ENCODE data around the gene EDN1. TPM values are rescaled to one million over a fixed set of nuclear protein-coding genes. Genes with fewer than 3 reads are reported as not detected.
A peak's percentile ranks its signal among the peaks of the same experiment; 100 is the strongest.

EDN1 gene
- total and polyA plus RNA-seq, 10 of the 15 experiments (the other 5 are each of a cell fraction or from before 2014, with no cell fraction given): 2.0 to 6.6 (median 3.1) TPM

- TF ChIP-seq SKIL (IDR thresholded peaks at IDR 0.05; ENCODE audit: low read depth, poor library complexity, severe bottlenecking): no peak
- TF ChIP-seq EED (IDR thresholded peaks at IDR 0.05; ENCODE audit: low read depth): 0 out of 2 replicates have a peak, but pooled peaks have one; percentile 28
- no peak for TF ChIP-seq CHD2 (IDR thresholded peaks at IDR 0.05; ENCODE audit: borderline replicate concordance, low read depth, low read length)
- TF ChIP-seq YY1 (IDR thresholded peaks at IDR 0.05; ENCODE audit: low read depth, low read length): peak; percentile 74
- no peak for TF ChIP-seq CREB1 (IDR thresholded peaks at IDR 0.05; ENCODE audit: low read depth)
- no peak for TF ChIP-seq ETV6 (conservative IDR thresholded peaks at IDR 0.05 in 1 of 2, IDR thresholded peaks at IDR 0.05 in 1 of 2; ENCODE audit: borderline replicate concordance in 1 of 2, low read depth in 1 of 2)
- TF ChIP-seq TARDBP (IDR thresholded peaks at IDR 0.05; ENCODE audit: borderline replicate concordance): no peak
- TF ChIP-seq ZNF592 (IDR thresholded peaks at IDR 0.05): no peak
- TF ChIP-seq BCL3 (IDR thresholded peaks at IDR 0.05; ENCODE audit: borderline replicate concordance, insufficient read depth, low read depth, low read length, poor library complexity, severe bottlenecking): no peak
- no peak for TF ChIP-seq RFX5 (IDR thresholded peaks at IDR 0.05; ENCODE audit: low read depth, low read length)
- peak; percentile 93 for TF ChIP-seq RAD21 (IDR thresholded peaks at IDR 0.05; ENCODE audit: insufficient read depth, low read depth, low read length)
- TF ChIP-seq CTCF (IDR thresholded peaks at IDR 0.05 in 2 of 3, conservative IDR thresholded peaks at IDR 0.05 in 1 of 3; ENCODE audit: control insufficient read depth in 2 of 3, extremely low read depth in 1 of 3, insufficient read depth in 1 of 3, low read depth in 3 of 3, low read length in 3 of 3): peak; percentile 83 to 88 (median 85)
- no peak for TF ChIP-seq CBFB (IDR thresholded peaks at IDR 0.05; ENCODE audit: low read depth)
- TF ChIP-seq ATF2 (IDR thresholded peaks at IDR 0.05; ENCODE audit: low read length): no peak; the same call in 1 of the 2 replicates
- no peak for TF ChIP-seq ZSCAN29 (IDR thresholded peaks at IDR 0.05)
Observed at GRCh38 chr6:12289365-12289919, 719 bp upstream of the EDN1 start (continued).
